ENCODE data around the gene RNF121. TPM values are rescaled to one million over a fixed set of nuclear protein-coding genes. Genes with fewer than 3 reads are reported as not detected.

Gene RNF121
- total and polyA plus RNA-seq, 2 of the 13 experiments (the other 11 are each of a cell fraction or from before 2014, with no cell fraction given), result 28.6 to 44.3 TPM

DNA sequence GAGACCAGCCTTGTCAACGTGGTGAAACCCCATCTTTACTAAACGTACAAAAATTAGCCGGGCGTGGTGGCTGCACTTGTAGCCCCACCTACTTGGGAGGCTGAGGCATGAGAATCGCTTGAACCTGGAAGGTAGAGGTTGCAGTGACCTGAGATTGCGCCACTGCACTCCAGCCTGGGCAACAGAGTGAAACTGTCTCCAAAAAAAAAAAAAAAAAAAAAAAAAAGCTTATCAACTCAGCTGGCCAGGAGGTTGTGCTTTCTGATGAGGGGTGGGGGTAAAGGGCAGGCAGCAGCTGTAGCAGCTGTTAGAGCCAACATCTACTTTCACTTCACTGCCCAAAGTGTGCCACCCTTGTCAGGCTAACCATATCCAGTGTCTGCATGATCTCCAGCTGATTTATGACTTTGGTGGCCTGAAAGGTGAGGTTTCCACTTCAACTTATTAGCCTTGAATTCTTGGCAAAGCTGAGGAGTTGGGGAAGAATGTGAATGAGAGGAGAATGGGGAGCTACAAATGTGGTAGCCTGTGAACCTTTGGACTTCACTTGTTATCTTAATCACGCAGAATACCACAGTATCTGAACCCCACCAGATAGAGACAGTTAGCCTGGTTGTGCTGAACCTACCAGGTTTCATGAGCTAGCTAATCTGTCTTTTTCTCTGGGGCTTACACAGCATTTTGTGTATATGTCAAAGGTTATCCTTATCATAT is 19.6 kb downstream of the RNF121 start (continued):
- TF ChIP-seq, protein P1, sequence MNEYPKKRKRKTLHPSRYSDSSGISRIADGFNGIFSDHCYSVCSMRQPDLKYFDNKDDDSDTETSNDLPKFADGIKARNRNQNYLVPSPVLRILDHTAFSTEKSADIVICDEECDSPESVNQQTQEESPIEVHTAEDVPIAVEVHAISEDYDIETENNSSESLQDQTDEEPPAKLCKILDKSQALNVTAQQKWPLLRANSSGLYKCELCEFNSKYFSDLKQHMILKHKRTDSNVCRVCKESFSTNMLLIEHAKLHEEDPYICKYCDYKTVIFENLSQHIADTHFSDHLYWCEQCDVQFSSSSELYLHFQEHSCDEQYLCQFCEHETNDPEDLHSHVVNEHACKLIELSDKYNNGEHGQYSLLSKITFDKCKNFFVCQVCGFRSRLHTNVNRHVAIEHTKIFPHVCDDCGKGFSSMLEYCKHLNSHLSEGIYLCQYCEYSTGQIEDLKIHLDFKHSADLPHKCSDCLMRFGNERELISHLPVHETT (CRISPR knock-in tag; conservative IDR thresholded peaks at IDR 0.05), result no peak
- TF ChIP-seq MEIS2 (CRISPR knock-in tag; IDR thresholded peaks at IDR 0.05) (no peak), ZNF567 (CRISPR knock-in tag; IDR thresholded peaks at IDR 0.05; ENCODE audit: borderline replicate concordance) (no peak), HDAC1 (CRISPR knock-in tag; IDR thresholded peaks at IDR 0.05) (peak; percentile 47; the same call in 1 of the 2 replicates), ZNF572 (CRISPR knock-in tag; IDR thresholded peaks at IDR 0.05) (no peak), KDM1A (CRISPR knock-in tag; IDR thresholded peaks at IDR 0.05) (peak; percentile 59; the same call in 1 of the 2 replicates), ZNF143 (CRISPR knock-in tag; IDR thresholded peaks at IDR 0.05) (peak; percentile 36; the same call in 1 of the 2 replicates), NR2F2 (IDR thresholded peaks at IDR 0.05; ENCODE audit: borderline replicate concordance, low read depth) (peak; percentile 59; the same call in 1 of the 2 replicates), SATB2 (CRISPR knock-in tag; IDR thresholded peaks at IDR 0.05) (no peak), SAP130 (CRISPR knock-in tag; IDR thresholded peaks at IDR 0.05; ENCODE audit: low read depth) (peak; percentile 65), NR1H2 (CRISPR knock-in tag; IDR thresholded peaks at IDR 0.05; ENCODE audit: borderline replicate concordance, low read depth) (no peak), NCOR1 (IDR thresholded peaks at IDR 0.05; ENCODE audit: borderline replicate concordance, low read length) (peak; percentile 60; the same call in 1 of the 2 replicates), EHMT2 (IDR thresholded peaks at IDR 0.05; ENCODE audit: borderline replicate concordance, low read depth, low read length) (peak; percentile 24; the same call in 1 of the 2 replicates), ZNF20 (CRISPR knock-in tag; IDR thresholded peaks at IDR 0.05) (no peak), CCAR2 (optimal IDR thresholded peaks at IDR 0.05; ENCODE audit: low read depth, low read length) (no peak), ZNF460 (CRISPR knock-in tag; IDR thresholded peaks at IDR 0.05; ENCODE audit: borderline replicate concordance) (peak; percentile 42; the same call in 1 of the 2 replicates), ZNF777 (CRISPR knock-in tag; IDR thresholded peaks at IDR 0.05) (no peak)
- TF ChIP-seq, protein P2, sequence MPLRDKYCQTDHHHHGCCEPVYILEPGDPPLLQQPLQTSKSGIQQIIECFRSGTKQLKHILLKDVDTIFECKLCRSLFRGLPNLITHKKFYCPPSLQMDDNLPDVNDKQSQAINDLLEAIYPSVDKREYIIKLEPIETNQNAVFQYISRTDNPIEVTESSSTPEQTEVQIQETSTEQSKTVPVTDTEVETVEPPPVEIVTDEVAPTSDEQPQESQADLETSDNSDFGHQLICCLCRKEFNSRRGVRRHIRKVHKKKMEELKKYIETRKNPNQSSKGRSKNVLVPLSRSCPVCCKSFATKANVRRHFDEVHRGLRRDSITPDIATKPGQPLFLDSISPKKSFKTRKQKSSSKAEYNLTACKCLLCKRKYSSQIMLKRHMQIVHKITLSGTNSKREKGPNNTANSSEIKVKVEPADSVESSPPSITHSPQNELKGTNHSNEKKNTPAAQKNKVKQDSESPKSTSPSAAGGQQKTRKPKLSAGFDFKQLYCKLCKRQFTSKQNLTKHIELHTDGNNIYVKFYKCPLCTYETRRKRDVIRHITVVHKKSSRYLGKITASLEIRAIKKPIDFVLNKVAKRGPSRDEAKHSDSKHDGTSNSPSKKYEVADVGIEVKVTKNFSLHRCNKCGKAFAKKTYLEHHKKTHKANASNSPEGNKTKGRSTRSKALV (CRISPR knock-in tag; IDR thresholded peaks at IDR 0.05), result 0 out of 2 replicates have a peak, but pooled peaks have one; percentile 4
- TF ChIP-seq, protein P3, sequence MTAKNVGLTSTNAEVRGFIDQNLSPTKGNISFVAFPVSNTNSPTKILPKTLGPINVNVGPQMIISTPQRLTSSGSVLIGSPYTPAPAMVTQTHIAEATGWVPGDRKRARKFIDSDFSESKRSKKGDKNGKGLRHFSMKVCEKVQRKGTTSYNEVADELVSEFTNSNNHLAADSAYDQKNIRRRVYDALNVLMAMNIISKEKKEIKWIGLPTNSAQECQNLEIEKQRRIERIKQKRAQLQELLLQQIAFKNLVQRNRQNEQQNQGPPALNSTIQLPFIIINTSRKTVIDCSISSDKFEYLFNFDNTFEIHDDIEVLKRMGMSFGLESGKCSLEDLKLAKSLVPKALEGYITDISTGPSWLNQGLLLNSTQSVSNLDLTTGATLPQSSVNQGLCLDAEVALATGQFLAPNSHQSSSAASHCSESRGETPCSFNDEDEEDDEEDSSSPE (CRISPR knock-in tag; IDR thresholded peaks at IDR 0.05), result no peak

Data from HepG2 (cell line).